GM18858 (cell line): ENCODE data around the gene EXTL2.
"Not testable (repeated sequence)": the region's sequence is repeated elsewhere in the genome, so short reads cannot be mapped to it uniquely, and the experiment has no call there.

Source experiments
- ATAC-seq: cut with Tn5 transposase; IDR thresholded peaks from one replicate; pipeline ENCODE4 v1.9.1; 2021; ENCODE audit not compliant: unreplicated experiment

The EXTL2 gene

GRCh38 chr1:100894603-100895539, at the start of gene EXTL2:
Gene EXTL2 (minus strand): TSS chr1:100894842. CDS start chr1:100888757, 6,085 bp downstream.
- ATAC-seq = peak; percentile 25

- no peak for ATAC-seq
Observed at GRCh38 chr1:100943533-100943932, 48.9 kb upstream of the EXTL2 start.

- no peak for ATAC-seq
Observed at GRCh38 chr1:100942304-100943046, 47.8 kb upstream of the EXTL2 start.

GRCh38 chr1:100941580-100942216, 47.1 kb upstream of the EXTL2 start:
- ATAC-seq = no peak

- ATAC-seq = no peak
Observed at GRCh38 chr1:100941098-100941527, 46.5 kb upstream of the EXTL2 start.

- ATAC-seq = no peak
Observed at GRCh38 chr1:100936194-100936967, 41.7 kb upstream of the EXTL2 start.

GRCh38 chr1:100933555-100933954, 38.9 kb upstream of the EXTL2 start:
- not testable (repeated sequence) for ATAC-seq

GRCh38 chr1:100931716-100932115, 37.1 kb upstream of the EXTL2 start:
- no peak for ATAC-seq

- ATAC-seq = no peak
Observed at GRCh38 chr1:100930494-100930893, 35.9 kb upstream of the EXTL2 start.

- ATAC-seq = no peak
Observed at GRCh38 chr1:100928128-100928527, 33.5 kb upstream of the EXTL2 start.

- peak; percentile 55 for ATAC-seq
Observed at GRCh38 chr1:100927276-100927675, 32.6 kb upstream of the EXTL2 start.

- ATAC-seq = no peak
Observed at GRCh38 chr1:100926240-100926639, 31.6 kb upstream of the EXTL2 start.

- ATAC-seq = no peak
Observed at GRCh38 chr1:100924991-100925390, 30.3 kb upstream of the EXTL2 start.

GRCh38 chr1:100924212-100924611, 29.6 kb upstream of the EXTL2 start:
- ATAC-seq = no peak

GRCh38 chr1:100921110-100921706, 26.6 kb upstream of the EXTL2 start:
- ATAC-seq = no peak

GRCh38 chr1:100912019-100912418, 17.4 kb upstream of the EXTL2 start:
- no peak for ATAC-seq

- ATAC-seq = no peak
Observed at GRCh38 chr1:100909018-100909417, 14.4 kb upstream of the EXTL2 start.

GRCh38 chr1:100907887-100908286, 13.2 kb upstream of the EXTL2 start:
- no peak for ATAC-seq

GRCh38 chr1:100905181-100905580, 10.5 kb upstream of the EXTL2 start:
- ATAC-seq = no peak

GRCh38 chr1:100904528-100904927, 9.9 kb upstream of the EXTL2 start:
- ATAC-seq = no peak
